HepG2 (cell line): ENCODE results near the gene TMED6. TPM values are rescaled to one million over a fixed set of nuclear protein-coding genes. Genes with fewer than 3 reads are reported as not detected.

Source experiments
- GLI4 ChIP-seq: sonication (generic); formaldehyde crosslinking; IDR thresholded peaks from 2 replicates; pipeline ENCODE4 v1.5.1; 2020; ENCODE audit warnings: missing genetic modification reagents, mild to moderate bottlenecking, moderate library complexity, borderline replicate concordance
- HDAC1 ChIP-seq: sonication (generic); formaldehyde crosslinking; IDR thresholded peaks from 2 replicates; pipeline ENCODE4 v1.5.1; 2020; ENCODE audit warnings: mild to moderate bottlenecking, missing genetic modification reagents
- MAFK ChIP-seq, 2 experiments: IDR thresholded peaks in 1 of 2; conservative IDR thresholded peaks in 1 of 2; 2 replicates each; pipeline ENCODE4 v1.6.1; 2011; ENCODE audit warnings: improper control_type of control experiment in 2 of 2, low read length in 2 of 2
- NKX3-1 ChIP-seq: sonication (generic); formaldehyde crosslinking; IDR thresholded peaks from 2 replicates; pipeline ENCODE4 v1.5.0; 2020; ENCODE audit warnings: missing genetic modification reagents
- PHF21A ChIP-seq: sonication (generic); formaldehyde crosslinking; IDR thresholded peaks from 2 replicates; pipeline ENCODE4 v1.5.0; 2020; ENCODE audit warnings: mild to moderate bottlenecking, missing genetic modification reagents
- POGZ ChIP-seq: sonication (generic); formaldehyde crosslinking; IDR thresholded peaks from 2 replicates; pipeline ENCODE4 v1.4.0; 2020; ENCODE audit warnings: mild to moderate bottlenecking, missing genetic modification reagents
- STAG1 ChIP-seq: sonication (generic); formaldehyde crosslinking; IDR thresholded peaks from 2 replicates; pipeline ENCODE4 v1.4.0; 2020; ENCODE audit warnings: missing genetic modification reagents
- ZNF225 ChIP-seq: sonication (generic); formaldehyde crosslinking; IDR thresholded peaks from 2 replicates; pipeline ENCODE4 v1.4.0; 2020; ENCODE audit warnings: mild to moderate bottlenecking, missing genetic modification reagents
- ZNF232 ChIP-seq: sonication (generic); formaldehyde crosslinking; IDR thresholded peaks from 2 replicates; pipeline ENCODE4 v1.4.0; 2020; ENCODE audit warnings: missing genetic modification reagents, borderline replicate concordance
- ZNF235 ChIP-seq: sonication (generic); formaldehyde crosslinking; IDR thresholded peaks from 2 replicates; pipeline ENCODE4 v1.8.1; 2023; ENCODE audit warnings: mild to moderate bottlenecking, missing genetic modification reagents, borderline replicate concordance
- ZNF263 ChIP-seq: sonication (generic); formaldehyde crosslinking; IDR thresholded peaks from 2 replicates; pipeline ENCODE4 v1.4.0; 2020; ENCODE audit warnings: missing genetic modification reagents
- ZNF550 ChIP-seq: sonication (generic); formaldehyde crosslinking; IDR thresholded peaks from 2 replicates; pipeline ENCODE4 v1.4.0; 2020; ENCODE audit warnings: mild to moderate bottlenecking, missing genetic modification reagents, borderline replicate concordance
- polyA plus RNA-seq, 8 experiments: library from polyadenylated mRNA; depleted of rRNA in 3 of 8; stranded (reverse) in 7 of 8; unstranded in 1 of 8; fragments of >200 nt; fragmentation: Illumina TruSeq in 4 of 8; extraction: Trizol in 4 of 8; gene quantifications; 2 replicates each; pipeline versions ENCODE4 v1.2.1 to v1.2.3, GENCODE V29; 2011 to 2016; ENCODE audit warnings: low read depth in 4 of 8, missing spikeins in 1 of 8, mixed read lengths in 1 of 8; ENCODE audit not compliant: insufficient read depth in 1 of 8
- total RNA-seq, 5 experiments: library from RNA; depleted of rRNA; stranded (reverse); fragments of >200 nt; fragmentation: Illumina TruSeq; extraction: Trizol; gene quantifications; 2 replicates each; pipeline ENCODE4 v1.2.3, GENCODE V29; 2016; ENCODE audit warnings: low read depth in 1 of 5
- TF ChIP-seq, protein P1 (sequence below): IDR thresholded peaks from 2 replicates; pipeline ENCODE4 v1.6.1; 2016; ENCODE audit warnings: low read depth, missing genetic modification reagents, missing compliant biosample characterization
- TF ChIP-seq, protein P2 (sequence below): fragments of 450-650 bp; IDR thresholded peaks from 2 replicates; pipeline ENCODE4 v1.6.1; 2017; ENCODE audit warnings: mild to moderate bottlenecking
- TF ChIP-seq, protein P3 (sequence below): sonication (generic); formaldehyde crosslinking; IDR thresholded peaks from 2 replicates; pipeline ENCODE4 v1.4.0; 2020; ENCODE audit warnings: mild to moderate bottlenecking, low read depth, missing genetic modification reagents
- TF ChIP-seq, protein P4 (sequence below): sonication (generic); formaldehyde crosslinking; IDR thresholded peaks from 2 replicates; pipeline ENCODE4 v1.4.0; 2020; ENCODE audit warnings: mild to moderate bottlenecking, missing genetic modification reagents
- TF ChIP-seq, protein P5 (sequence below): sonication (generic); IDR thresholded peaks from 2 replicates; pipeline ENCODE4 v1.6.1; 2016; ENCODE audit warnings: low read depth, borderline replicate concordance

Gene TMED6
- total and polyA plus RNA-seq, 2 of the 13 experiments (the other 11 are each of a cell fraction or from before 2014, with no cell fraction given): 9.8 to 14.4 TPM

DNA sequence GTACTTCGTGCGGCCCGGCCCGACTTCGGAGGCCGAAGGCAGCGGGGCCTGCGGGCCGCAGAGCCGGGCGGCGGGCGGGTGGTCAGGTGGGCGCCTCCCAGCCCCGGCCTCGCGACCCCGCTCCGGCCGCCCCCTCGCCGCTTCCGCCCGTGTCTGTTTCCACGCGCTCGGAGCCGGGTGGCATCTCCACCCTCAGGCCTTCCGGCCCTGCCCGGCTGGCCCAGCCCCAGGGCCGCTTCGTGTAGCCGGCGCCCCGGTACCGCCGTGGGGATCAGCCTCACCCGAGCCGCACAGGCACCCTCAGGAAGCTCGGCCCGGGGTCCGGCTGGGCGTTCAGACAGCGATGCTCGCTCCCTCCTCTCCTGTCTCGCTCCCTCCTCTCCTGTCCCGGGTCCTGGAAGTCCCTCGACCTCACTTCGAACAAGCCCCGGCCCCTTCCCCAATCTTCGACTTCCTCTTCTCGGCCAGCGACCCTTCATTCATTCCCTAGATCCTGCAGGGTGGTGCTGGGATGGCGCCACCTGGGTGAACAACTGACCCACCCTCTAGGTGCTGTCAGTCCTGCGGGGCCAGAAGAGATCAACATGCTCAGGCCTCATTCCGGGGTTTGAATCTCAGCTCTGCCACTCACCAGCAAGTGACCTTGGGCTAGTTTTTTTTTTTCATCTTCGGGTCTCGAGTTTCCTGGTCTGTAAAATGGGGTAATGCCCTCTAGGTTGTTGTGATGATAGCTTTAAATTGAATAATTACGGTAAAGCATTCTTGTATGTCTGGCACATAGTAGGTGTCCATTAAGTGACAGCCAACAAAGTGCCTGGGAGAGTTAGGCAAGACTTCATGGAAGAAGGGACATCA lies 39.8 kb downstream of the TMED6 start (continued):
- TF ChIP-seq, protein P1, sequence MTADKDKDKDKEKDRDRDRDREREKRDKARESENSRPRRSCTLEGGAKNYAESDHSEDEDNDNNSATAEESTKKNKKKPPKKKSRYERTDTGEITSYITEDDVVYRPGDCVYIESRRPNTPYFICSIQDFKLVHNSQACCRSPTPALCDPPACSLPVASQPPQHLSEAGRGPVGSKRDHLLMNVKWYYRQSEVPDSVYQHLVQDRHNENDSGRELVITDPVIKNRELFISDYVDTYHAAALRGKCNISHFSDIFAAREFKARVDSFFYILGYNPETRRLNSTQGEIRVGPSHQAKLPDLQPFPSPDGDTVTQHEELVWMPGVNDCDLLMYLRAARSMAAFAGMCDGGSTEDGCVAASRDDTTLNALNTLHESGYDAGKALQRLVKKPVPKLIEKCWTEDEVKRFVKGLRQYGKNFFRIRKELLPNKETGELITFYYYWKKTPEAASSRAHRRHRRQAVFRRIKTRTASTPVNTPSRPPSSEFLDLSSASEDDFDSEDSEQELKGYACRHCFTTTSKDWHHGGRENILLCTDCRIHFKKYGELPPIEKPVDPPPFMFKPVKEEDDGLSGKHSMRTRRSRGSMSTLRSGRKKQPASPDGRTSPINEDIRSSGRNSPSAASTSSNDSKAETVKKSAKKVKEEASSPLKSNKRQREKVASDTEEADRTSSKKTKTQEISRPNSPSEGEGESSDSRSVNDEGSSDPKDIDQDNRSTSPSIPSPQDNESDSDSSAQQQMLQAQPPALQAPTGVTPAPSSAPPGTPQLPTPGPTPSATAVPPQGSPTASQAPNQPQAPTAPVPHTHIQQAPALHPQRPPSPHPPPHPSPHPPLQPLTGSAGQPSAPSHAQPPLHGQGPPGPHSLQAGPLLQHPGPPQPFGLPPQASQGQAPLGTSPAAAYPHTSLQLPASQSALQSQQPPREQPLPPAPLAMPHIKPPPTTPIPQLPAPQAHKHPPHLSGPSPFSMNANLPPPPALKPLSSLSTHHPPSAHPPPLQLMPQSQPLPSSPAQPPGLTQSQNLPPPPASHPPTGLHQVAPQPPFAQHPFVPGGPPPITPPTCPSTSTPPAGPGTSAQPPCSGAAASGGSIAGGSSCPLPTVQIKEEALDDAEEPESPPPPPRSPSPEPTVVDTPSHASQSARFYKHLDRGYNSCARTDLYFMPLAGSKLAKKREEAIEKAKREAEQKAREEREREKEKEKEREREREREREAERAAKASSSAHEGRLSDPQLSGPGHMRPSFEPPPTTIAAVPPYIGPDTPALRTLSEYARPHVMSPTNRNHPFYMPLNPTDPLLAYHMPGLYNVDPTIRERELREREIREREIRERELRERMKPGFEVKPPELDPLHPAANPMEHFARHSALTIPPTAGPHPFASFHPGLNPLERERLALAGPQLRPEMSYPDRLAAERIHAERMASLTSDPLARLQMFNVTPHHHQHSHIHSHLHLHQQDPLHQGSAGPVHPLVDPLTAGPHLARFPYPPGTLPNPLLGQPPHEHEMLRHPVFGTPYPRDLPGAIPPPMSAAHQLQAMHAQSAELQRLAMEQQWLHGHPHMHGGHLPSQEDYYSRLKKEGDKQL: no peak
- TF ChIP-seq ZNF225 (no peak; the same call in 1 of the 2 replicates), MAFK (conservative IDR thresholded peaks at IDR 0.05 in 1 of 2, IDR thresholded peaks at IDR 0.05 in 1 of 2; ENCODE audit: low read length in 2 of 2) (no peak), POGZ (CRISPR knock-in tag) (peak; percentile 56), GLI4 (CRISPR knock-in tag) (peak; percentile 62; the same call in 1 of the 2 replicates), ZNF550 (CRISPR knock-in tag) (no peak), ZNF232 (CRISPR knock-in tag) (peak; percentile 57; the same call in 1 of the 2 replicates), NKX3-1 (CRISPR knock-in tag) (peak; percentile 59; the same call in 1 of the 2 replicates), STAG1 (CRISPR knock-in tag) (peak; percentile 46), ZNF263 (peak; percentile 50), PHF21A (CRISPR knock-in tag) (peak; percentile 84), ZNF235 (CRISPR knock-in tag) (0 out of 2 replicates have a peak, but pooled peaks have one; percentile 44), HDAC1 (peak; percentile 68)
- TF ChIP-seq, protein P2, sequence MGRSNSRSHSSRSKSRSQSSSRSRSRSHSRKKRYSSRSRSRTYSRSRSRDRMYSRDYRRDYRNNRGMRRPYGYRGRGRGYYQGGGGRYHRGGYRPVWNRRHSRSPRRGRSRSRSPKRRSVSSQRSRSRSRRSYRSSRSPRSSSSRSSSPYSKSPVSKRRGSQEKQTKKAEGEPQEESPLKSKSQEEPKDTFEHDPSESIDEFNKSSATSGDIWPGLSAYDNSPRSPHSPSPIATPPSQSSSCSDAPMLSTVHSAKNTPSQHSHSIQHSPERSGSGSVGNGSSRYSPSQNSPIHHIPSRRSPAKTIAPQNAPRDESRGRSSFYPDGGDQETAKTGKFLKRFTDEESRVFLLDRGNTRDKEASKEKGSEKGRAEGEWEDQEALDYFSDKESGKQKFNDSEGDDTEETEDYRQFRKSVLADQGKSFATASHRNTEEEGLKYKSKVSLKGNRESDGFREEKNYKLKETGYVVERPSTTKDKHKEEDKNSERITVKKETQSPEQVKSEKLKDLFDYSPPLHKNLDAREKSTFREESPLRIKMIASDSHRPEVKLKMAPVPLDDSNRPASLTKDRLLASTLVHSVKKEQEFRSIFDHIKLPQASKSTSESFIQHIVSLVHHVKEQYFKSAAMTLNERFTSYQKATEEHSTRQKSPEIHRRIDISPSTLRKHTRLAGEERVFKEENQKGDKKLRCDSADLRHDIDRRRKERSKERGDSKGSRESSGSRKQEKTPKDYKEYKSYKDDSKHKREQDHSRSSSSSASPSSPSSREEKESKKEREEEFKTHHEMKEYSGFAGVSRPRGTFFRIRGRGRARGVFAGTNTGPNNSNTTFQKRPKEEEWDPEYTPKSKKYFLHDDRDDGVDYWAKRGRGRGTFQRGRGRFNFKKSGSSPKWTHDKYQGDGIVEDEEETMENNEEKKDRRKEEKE: no peak
- TF ChIP-seq, protein P3, sequence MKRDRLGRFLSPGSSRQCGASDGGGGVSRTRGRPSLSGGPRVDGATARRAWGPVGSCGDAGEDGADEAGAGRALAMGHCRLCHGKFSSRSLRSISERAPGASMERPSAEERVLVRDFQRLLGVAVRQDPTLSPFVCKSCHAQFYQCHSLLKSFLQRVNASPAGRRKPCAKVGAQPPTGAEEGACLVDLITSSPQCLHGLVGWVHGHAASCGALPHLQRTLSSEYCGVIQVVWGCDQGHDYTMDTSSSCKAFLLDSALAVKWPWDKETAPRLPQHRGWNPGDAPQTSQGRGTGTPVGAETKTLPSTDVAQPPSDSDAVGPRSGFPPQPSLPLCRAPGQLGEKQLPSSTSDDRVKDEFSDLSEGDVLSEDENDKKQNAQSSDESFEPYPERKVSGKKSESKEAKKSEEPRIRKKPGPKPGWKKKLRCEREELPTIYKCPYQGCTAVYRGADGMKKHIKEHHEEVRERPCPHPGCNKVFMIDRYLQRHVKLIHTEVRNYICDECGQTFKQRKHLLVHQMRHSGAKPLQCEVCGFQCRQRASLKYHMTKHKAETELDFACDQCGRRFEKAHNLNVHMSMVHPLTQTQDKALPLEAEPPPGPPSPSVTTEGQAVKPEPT (CRISPR knock-in tag): peak; percentile 78; the same call in 1 of the 2 replicates
- TF ChIP-seq, protein P4, sequence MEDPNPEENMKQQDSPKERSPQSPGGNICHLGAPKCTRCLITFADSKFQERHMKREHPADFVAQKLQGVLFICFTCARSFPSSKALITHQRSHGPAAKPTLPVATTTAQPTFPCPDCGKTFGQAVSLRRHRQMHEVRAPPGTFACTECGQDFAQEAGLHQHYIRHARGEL (CRISPR knock-in tag): no peak
- TF ChIP-seq, protein P5, sequence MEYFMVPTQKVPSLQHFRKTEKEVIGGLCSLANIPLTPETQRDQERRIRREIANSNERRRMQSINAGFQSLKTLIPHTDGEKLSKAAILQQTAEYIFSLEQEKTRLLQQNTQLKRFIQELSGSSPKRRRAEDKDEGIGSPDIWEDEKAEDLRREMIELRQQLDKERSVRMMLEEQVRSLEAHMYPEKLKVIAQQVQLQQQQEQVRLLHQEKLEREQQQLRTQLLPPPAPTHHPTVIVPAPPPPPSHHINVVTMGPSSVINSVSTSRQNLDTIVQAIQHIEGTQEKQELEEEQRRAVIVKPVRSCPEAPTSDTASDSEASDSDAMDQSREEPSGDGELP: peak; percentile 49; the same call in 1 of the 2 replicates
